Measurements from ENCODE around the gene AGBL1.

- TF ChIP-seq CTCF (IDR thresholded peaks at IDR 0.05): no peak
- no peak for TF ChIP-seq POLR2A (IDR thresholded peaks at IDR 0.05)
These were observed 831.4 kb downstream of the AGBL1 start for GRCh38 chr15:86911022-86911421.

Data from Peyer's patch (tissue), 4 donors.